Measurements from ENCODE around the gene C10orf105. TPM values are rescaled to one million over a fixed set of nuclear protein-coding genes. Genes with fewer than 3 reads are reported as not detected.

C10orf105 gene
- total RNA-seq, 1 experiment from 2014 or later = 0.17 TPM

DNA sequence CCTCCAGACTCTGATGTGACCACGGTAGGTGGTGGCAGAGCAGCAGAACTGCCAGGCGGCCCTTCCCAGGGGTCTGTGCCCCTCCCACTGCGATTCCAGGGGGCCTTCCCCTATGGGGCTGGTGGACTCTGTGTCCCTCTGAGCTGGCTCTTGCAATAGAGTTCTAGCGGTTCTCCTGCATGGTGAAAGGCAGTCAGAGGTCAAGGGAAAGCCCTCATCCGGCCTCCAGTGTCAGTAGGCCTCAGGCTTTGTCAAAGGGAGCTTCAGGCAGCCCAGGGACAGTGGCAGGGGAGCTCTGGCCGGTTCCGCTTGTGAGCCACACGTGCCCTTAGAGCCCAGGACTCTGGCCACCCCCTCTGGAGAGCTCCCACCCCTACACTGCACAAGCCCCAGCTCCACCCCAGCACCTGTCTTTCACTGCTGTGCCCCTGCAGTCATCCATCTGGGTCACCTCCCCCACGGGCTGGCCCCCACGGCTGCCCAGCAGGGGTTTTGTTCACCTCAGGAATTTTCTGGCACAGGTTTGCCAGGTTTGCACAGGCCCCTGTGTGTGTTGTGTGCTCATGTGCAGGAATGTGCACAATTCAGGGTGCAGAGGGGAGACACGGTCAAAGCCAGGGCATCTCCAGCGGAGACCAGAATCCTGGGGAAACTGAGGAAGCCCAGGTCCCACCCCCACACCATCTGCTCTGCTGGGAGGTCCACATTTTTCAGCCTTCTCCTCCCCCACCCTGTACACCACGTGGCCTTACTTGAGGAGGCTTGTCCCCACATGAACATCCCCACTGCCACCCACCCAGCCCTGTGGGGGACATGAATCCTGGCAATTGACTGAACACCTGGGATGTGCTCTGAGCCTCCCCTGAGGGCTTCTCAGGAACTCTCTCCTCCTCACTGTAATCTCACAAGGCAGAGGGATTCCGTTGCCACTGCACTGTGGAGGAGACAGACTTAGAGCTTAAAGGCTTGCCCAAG is 23.8 kb downstream of the C10orf105 start:
- no peaks in the 10 kb centered on the region for H3K27me3 ChIP-seq (ENCODE audit: control insufficient read depth, insufficient read depth, low read length)
- no peaks in the 10 kb centered on the region for H3K36me3 ChIP-seq (replicated peaks; ENCODE audit: control insufficient read depth, insufficient read depth, low read length)
- no peak for DNase-seq
- no peak overlapping the region for H3K4me3 ChIP-seq (ENCODE audit: insufficient read depth, low read depth, low read length)

DNA sequence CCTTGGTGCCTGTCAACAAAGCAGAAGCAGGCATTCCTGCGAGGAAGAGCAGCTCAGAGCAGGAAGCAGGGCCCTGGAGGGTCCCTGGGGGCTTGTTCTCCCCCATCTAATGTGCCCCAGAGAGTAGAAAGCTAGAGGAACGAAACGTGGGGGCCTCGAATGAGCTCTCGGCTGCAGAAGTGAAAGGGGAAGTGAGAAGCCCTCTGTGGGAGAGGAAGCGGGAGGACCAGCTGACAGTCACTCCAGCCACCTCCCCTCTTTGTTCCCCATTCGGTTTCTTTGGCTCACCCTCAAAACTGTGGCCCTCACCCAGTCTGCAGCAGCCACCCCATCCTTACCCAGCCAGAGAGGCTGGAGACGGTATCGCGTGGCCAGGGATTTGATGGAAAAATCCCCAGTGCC is 25.0 kb downstream of the C10orf105 start:
- DNase-seq = no peak
- H3K4me3 ChIP-seq (ENCODE audit: insufficient read depth, low read depth, low read length) = no peak overlapping the region
- no peaks in the 10 kb centered on the region for H3K27me3 ChIP-seq (ENCODE audit: control insufficient read depth, insufficient read depth, low read length)

GRCh38 chr10:71694039-71694501 is 25.5 kb downstream of the C10orf105 start:
- Histone ChIP-seq H3K4me3 (ENCODE audit: insufficient read depth, low read depth, low read length) (no peak overlapping the region), H3K36me3 (replicated peaks; ENCODE audit: control insufficient read depth, insufficient read depth, low read length) (no peaks in the 10 kb centered on the region), H3K27me3 (ENCODE audit: control insufficient read depth, insufficient read depth, low read length) (no peaks in the 10 kb centered on the region)
- no peak for DNase-seq

More for the DNA sequence above, 25.0 kb downstream of the C10orf105 start:
- no peaks in the 10 kb centered on the region for H3K36me3 ChIP-seq (replicated peaks; ENCODE audit: control insufficient read depth, insufficient read depth, low read length)

DNA sequence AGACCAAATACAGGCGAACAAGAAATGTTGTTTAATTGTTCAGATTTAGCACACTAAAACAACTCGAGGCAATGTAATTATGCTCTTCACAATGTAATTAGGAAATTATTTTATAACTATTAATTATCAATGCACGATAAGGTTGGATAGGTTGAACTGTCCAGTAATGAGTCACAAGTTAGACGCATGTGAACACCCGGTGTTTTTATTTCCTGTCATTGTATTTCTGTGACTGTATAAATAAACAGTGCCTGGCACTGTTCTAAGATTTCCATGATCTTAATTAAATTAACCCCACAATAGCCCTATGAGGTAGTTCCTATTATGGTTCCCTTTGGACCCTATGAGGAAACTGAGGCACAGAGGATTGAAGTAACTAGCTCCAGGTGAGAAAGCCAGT is 26.2 kb downstream of the C10orf105 start:
- no peak for DNase-seq
- Histone ChIP-seq H3K4me3 (ENCODE audit: insufficient read depth, low read depth, low read length) (no peak overlapping the region), H3K27me3 (ENCODE audit: control insufficient read depth, insufficient read depth, low read length) (no peaks in the 10 kb centered on the region), H3K36me3 (replicated peaks; ENCODE audit: control insufficient read depth, insufficient read depth, low read length) (no peaks in the 10 kb centered on the region)

DNA sequence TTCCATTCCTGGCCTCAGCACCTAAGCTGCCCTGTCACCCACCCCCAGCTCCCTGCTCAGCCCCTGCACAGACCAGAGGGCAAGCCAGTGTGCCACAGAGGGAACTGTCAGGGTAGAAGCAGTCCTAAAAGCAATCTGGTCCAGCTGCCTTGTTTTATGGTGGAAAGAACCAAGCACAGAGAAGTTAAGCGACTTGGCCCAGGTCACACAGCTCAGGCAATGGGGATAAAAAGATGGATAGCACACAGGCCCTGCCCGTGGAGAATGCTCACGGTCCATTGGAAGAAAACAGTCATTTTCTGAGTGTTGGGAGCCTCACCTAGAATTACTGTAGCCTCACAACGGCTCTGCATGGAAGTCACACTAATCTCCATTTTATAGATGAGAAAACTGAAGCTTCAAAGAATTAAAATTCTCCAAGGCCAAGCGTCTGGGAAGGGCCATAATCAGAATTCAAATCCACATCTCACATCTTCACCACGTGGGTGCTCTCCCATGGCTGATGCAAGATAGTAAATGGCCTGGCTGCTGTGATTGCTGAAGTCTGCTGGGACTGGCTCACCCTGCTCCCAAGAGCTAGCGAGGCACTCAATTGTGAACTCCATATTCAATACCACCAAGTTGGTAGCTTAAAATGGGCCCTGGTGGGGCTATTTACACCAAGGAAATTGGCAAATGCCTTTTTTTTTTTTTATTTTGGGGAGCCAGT is 26.8 kb downstream of the C10orf105 start:
- no peak for DNase-seq
- Histone ChIP-seq H3K27me3 (ENCODE audit: control insufficient read depth, insufficient read depth, low read length) (no peaks in the 10 kb centered on the region), H3K4me3 (ENCODE audit: insufficient read depth, low read depth, low read length) (no peak overlapping the region), H3K36me3 (replicated peaks; ENCODE audit: control insufficient read depth, insufficient read depth, low read length) (no peaks in the 10 kb centered on the region)

- no peak for DNase-seq
Observed at GRCh38 chr10:71691405-71691804, 28.2 kb downstream of the C10orf105 start.

GRCh38 chr10:71690094-71690720 is 29.4 kb downstream of the C10orf105 start:
- no peak for DNase-seq
- Histone ChIP-seq H3K36me3 (replicated peaks; ENCODE audit: control insufficient read depth, insufficient read depth, low read length) (no peaks in the 10 kb centered on the region), H3K27me3 (ENCODE audit: control insufficient read depth, insufficient read depth, low read length) (no peaks in the 10 kb centered on the region), H3K4me3 (ENCODE audit: insufficient read depth, low read depth, low read length) (no peak overlapping the region)

More at GRCh38 chr10:71691405-71691804, 28.2 kb downstream of the C10orf105 start:
- no peak overlapping the region for H3K4me3 ChIP-seq (ENCODE audit: insufficient read depth, low read depth, low read length)
- no peaks in the 10 kb centered on the region for H3K27me3 ChIP-seq (ENCODE audit: control insufficient read depth, insufficient read depth, low read length)
- no peaks in the 10 kb centered on the region for H3K36me3 ChIP-seq (replicated peaks; ENCODE audit: control insufficient read depth, insufficient read depth, low read length)

GRCh38 chr10:71688256-71688655 is 31.3 kb downstream of the C10orf105 start:
- no peaks in the 10 kb centered on the region for H3K36me3 ChIP-seq (replicated peaks; ENCODE audit: control insufficient read depth, insufficient read depth, low read length)
- no peak for DNase-seq

DNA sequence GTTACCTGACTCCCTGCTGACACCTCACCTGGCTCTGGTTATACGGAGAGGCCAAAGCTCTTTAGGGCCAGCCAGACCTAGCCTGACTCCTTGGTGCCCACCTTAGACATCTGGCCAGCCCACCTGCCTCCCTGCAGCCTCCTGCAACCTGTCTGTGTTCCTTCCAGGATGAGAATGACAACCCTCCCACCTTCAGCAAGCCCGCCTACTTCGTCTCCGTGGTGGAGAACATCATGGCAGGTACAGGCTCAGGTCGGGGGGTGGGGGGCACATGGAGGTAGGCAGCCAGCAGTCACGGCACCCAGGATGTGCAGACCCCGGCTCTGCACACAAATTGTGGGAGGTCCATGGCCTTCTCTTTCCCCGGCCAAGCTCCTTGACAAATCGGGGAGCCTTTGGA is 32.1 kb downstream of the C10orf105 start:
- no peaks in the 10 kb centered on the region for H3K27me3 ChIP-seq (ENCODE audit: control insufficient read depth, insufficient read depth, low read length)
- no peak overlapping the region for H3K4me3 ChIP-seq (ENCODE audit: insufficient read depth, low read depth, low read length)
- no peak for DNase-seq
- no peaks in the 10 kb centered on the region for H3K36me3 ChIP-seq (replicated peaks; ENCODE audit: control insufficient read depth, insufficient read depth, low read length)

More at GRCh38 chr10:71688256-71688655, 31.3 kb downstream of the C10orf105 start:
- Histone ChIP-seq H3K4me3 (ENCODE audit: insufficient read depth, low read depth, low read length) (no peak overlapping the region), H3K27me3 (ENCODE audit: control insufficient read depth, insufficient read depth, low read length) (no peaks in the 10 kb centered on the region)

DNA sequence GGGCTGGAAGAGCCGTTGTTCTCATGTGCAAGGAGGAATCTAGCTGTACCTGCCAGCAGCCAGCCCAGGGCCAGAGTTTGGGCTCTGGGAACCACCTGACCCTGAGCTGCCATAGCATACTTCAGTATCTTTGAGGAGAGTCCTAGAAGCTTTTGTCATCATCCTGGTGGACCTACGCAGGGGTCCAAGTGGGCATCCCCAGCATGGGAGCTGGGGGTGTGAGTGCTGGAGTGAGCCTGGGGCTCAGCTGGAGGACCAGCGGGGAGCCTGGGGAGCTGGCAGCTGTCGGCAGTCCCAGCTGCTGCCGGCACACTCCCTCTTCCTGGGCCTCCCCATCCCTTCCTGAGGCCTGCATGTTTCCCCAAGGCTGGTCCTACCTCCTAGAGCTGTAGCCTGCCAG is 32.5 kb downstream of the C10orf105 start:
- Histone ChIP-seq H3K4me3 (ENCODE audit: insufficient read depth, low read depth, low read length) (no peak overlapping the region), H3K27me3 (ENCODE audit: control insufficient read depth, insufficient read depth, low read length) (no peaks in the 10 kb centered on the region), H3K36me3 (replicated peaks; ENCODE audit: control insufficient read depth, insufficient read depth, low read length) (no peaks in the 10 kb centered on the region)
- no peak for DNase-seq

DNA sequence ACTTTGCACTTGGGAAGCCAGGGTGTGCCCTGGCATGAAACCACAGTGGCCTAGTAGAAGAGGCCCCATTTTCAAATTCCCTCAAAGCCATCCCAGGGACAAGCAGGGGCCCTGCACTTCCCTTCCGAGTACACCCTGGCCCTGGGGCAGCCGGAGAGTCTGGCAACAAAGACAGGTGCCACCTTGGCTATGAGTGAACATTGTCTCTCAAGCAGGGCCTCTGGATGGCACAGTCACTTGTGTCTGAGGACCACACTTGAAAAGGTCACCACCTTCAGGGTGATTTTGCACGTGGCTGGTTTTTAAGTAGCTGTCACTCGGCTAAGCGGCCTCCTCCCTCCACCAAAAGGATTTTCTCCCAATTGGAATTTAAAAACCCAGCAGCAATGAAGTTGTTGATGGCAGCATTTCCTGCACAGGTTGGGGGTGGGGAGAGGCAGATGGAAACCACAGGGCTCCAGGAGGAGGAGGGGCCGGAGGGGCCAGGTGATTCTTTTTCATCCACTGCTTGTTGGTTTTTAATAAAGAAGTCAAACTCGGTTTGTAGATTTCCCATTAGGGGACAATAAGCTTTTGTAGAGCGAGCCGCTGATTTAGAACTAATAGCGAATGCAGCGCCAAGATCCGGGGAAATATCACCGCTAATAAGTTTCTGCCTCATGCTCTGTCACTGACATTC is 33.9 kb downstream of the C10orf105 start:
- DNase-seq = no peak
- H3K27me3 ChIP-seq (ENCODE audit: control insufficient read depth, insufficient read depth, low read length) = no peaks in the 10 kb centered on the region
- H3K4me3 ChIP-seq (ENCODE audit: insufficient read depth, low read depth, low read length) = no peak overlapping the region
- H3K36me3 ChIP-seq (replicated peaks; ENCODE audit: control insufficient read depth, insufficient read depth, low read length) = no peaks in the 10 kb centered on the region

- DNase-seq = no peak
- no peaks in the 10 kb centered on the region for H3K36me3 ChIP-seq (replicated peaks; ENCODE audit: control insufficient read depth, insufficient read depth, low read length)
- no peaks in the 10 kb centered on the region for H3K27me3 ChIP-seq (ENCODE audit: control insufficient read depth, insufficient read depth, low read length)
- H3K4me3 ChIP-seq (ENCODE audit: insufficient read depth, low read depth, low read length) = no peak overlapping the region
Observed at GRCh38 chr10:71684356-71685173, 35.0 kb downstream of the C10orf105 start.

DNA sequence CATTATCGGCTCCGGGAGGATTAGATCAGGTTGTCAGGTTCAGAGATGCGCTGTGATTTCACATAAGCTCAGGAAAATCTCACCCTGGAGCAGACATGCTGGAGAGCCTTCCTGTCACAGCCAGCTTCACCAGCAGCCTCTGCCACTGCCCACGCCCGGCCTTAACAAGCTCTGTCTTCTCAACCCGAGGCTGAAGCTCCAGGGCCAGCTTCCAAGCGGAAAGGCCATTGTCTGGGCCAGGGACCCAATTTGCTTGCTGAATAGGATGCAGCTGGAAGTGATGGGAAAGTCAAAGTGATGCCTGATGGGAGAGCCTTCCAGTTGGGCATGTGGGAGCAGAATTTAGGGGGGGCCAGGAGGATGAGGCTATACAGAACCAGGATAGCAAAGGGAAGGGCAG is 36.3 kb downstream of the C10orf105 start:
- Histone ChIP-seq H3K27me3 (ENCODE audit: control insufficient read depth, insufficient read depth, low read length) (no peaks in the 10 kb centered on the region), H3K4me3 (ENCODE audit: insufficient read depth, low read depth, low read length) (no peak overlapping the region), H3K36me3 (replicated peaks; ENCODE audit: control insufficient read depth, insufficient read depth, low read length) (no peaks in the 10 kb centered on the region)
- DNase-seq = no peak
